Activated naive CD4-positive, alpha-beta T cell treated with anti-CD3 and anti-CD28 coated beads, Interleukin-2, amount 50 U/mL, for 16 hours (primary cell): Measurements from ENCODE around the gene SPTB.
"Not testable (repeated sequence)": the region's sequence is repeated elsewhere in the genome, so short reads cannot be mapped to it uniquely, and the experiment has no call there.

Experiments used
- DNase-seq: peaks from one replicate; pipeline ENCODE4 v3.0.0-alpha.2; 2020

The SPTB gene

GRCh38 chr14:64879635-64880220 lies at the start of gene SPTB:
SPTB (minus strand) TSS chr14:64879907; CDS start chr14:64823094, 56,813 bp downstream.
- peak; percentile 73 for DNase-seq

- DNase-seq = no peak
Measured at GRCh38 chr14:64929014-64929359, 49.3 kb upstream of the SPTB start.

GRCh38 chr14:64928239-64929013 lies 48.7 kb upstream of the SPTB start:
- DNase-seq = no peak

- no peak for DNase-seq
Measured at GRCh38 chr14:64927031-64927430, 47.3 kb upstream of the SPTB start.

- no peak for DNase-seq
Measured at GRCh38 chr14:64926398-64926995, 46.8 kb upstream of the SPTB start.

GRCh38 chr14:64923015-64923414 lies 43.3 kb upstream of the SPTB start:
- no peak for DNase-seq

GRCh38 chr14:64920465-64920864 lies 40.8 kb upstream of the SPTB start:
- DNase-seq = no peak

GRCh38 chr14:64919618-64920017 lies 39.9 kb upstream of the SPTB start:
- no peak for DNase-seq

- DNase-seq = no peak
Measured at GRCh38 chr14:64919215-64919614, 39.5 kb upstream of the SPTB start.

GRCh38 chr14:64918216-64918615 lies 38.5 kb upstream of the SPTB start:
- DNase-seq = no peak

GRCh38 chr14:64915797-64916196 lies 36.1 kb upstream of the SPTB start:
- DNase-seq = no peak

GRCh38 chr14:64915029-64915424 lies 35.3 kb upstream of the SPTB start:
- no peak for DNase-seq

GRCh38 chr14:64914237-64915028 lies 34.7 kb upstream of the SPTB start, which contains the start of gene CHURC1:
CHURC1 (plus strand) TSS chr14:64914455; CDS start chr14:64914496, 41 bp downstream.
- DNase-seq = peak; percentile 97

- not testable (repeated sequence) for DNase-seq
Measured at GRCh38 chr14:64913477-64913876, 33.8 kb upstream of the SPTB start.

GRCh38 chr14:64912261-64912660 lies 32.6 kb upstream of the SPTB start:
- DNase-seq = no peak

GRCh38 chr14:64910847-64911495 lies 31.3 kb upstream of the SPTB start:
- DNase-seq = no peak

- no peak for DNase-seq
Measured at GRCh38 chr14:64906022-64906421, 26.3 kb upstream of the SPTB start.

- DNase-seq = no peak
Measured at GRCh38 chr14:64899958-64900357, 20.3 kb upstream of the SPTB start.

GRCh38 chr14:64891839-64892375 lies 12.2 kb upstream of the SPTB start:
- no peak for DNase-seq

- no peak for DNase-seq
Measured at GRCh38 chr14:64891173-64891838, 11.6 kb upstream of the SPTB start.

- no peak for DNase-seq
Measured at GRCh38 chr14:64889352-64889751, 9.6 kb upstream of the SPTB start.

GRCh38 chr14:64885559-64885958 lies 5.9 kb upstream of the SPTB start:
- DNase-seq = no peak
